ENCODE results near the gene B3GALT6.

DNA sequence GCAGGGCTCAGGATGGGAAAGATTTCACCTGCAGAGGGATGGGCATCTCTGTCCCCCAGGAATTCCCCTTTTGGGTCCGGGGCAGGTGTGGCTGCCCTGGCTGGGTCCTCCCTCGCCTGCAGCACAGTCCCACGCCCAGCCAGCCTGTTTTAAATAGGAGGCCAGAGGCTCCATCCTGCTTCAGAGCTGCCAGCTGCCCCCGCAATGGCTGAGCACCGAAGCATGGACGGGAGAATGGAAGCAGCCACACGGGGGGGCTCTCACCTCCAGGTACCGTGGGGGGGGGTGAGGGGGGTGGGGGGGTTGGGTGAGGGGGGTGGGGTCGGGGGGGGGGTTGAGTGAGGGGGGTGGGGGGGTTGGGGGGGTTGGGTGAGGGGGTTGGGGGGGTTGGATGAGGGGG lies 51.8 kb downstream of the B3GALT6 start:
- TF ChIP-seq POLR2A (IDR thresholded peaks at IDR 0.05) = no peak
- TF ChIP-seq, protein P1, sequence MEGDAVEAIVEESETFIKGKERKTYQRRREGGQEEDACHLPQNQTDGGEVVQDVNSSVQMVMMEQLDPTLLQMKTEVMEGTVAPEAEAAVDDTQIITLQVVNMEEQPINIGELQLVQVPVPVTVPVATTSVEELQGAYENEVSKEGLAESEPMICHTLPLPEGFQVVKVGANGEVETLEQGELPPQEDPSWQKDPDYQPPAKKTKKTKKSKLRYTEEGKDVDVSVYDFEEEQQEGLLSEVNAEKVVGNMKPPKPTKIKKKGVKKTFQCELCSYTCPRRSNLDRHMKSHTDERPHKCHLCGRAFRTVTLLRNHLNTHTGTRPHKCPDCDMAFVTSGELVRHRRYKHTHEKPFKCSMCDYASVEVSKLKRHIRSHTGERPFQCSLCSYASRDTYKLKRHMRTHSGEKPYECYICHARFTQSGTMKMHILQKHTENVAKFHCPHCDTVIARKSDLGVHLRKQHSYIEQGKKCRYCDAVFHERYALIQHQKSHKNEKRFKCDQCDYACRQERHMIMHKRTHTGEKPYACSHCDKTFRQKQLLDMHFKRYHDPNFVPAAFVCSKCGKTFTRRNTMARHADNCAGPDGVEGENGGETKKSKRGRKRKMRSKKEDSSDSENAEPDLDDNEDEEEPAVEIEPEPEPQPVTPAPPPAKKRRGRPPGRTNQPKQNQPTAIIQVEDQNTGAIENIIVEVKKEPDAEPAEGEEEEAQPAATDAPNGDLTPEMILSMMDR (IDR thresholded peaks at IDR 0.05 in 4 of 5, conservative IDR thresholded peaks at IDR 0.05 in 1 of 5) = no peak
